Middle frontal gyrus (tissue), 1 donor: Measurements from ENCODE around the gene DMXL2.
"Not testable (repeated sequence)": the region's sequence is repeated elsewhere in the genome, so short reads cannot be mapped to it uniquely, and the experiment has no call there.

Source experiments
- DNase-seq: peaks from one replicate; pipeline ENCODE4 v3.0.0-alpha.2; 2015; ENCODE audit warnings: low spot score; ENCODE audit errors: extremely low spot score

The DMXL2 gene

GRCh38 chr15:51624022-51624421, 1.5 kb upstream of the DMXL2 start:
- no peak for DNase-seq

- no peak for DNase-seq
Observed at GRCh38 chr15:51623386-51623938, 891 bp upstream of the DMXL2 start.

DNA sequence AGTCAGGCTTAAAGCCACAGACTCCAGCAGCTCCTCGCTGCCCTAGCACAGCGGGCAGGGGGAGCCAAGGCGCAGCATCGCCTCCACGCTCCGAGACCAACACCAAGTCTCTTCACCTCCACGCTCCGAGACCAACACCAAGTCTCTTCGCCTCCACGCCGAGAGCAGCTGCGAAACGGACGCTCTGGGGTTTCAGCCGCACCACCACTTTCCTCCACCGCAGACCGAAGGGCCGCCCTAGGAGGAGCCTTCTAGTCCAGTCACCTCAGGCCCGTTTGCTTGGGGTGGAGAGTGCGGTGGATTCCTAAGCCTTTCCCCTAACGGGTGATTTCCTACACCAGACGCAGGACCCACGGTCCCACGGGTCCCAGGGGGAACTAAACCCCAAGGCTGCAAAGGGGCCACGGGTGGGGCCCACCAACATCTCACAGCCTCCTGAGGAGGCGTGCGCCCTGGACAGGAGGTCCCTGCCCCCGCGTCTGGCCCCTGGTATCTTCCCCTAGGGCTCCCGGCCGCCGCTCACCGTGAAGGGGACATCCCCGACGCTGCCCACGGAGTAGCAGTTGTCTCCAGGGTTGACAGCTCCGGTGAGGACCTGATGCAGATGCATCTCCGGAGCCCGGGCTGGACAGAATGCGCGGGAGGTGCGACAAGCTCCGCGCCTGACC, 501 bp downstream of the DMXL2 start:
- peak; percentile 24 for DNase-seq

DNA sequence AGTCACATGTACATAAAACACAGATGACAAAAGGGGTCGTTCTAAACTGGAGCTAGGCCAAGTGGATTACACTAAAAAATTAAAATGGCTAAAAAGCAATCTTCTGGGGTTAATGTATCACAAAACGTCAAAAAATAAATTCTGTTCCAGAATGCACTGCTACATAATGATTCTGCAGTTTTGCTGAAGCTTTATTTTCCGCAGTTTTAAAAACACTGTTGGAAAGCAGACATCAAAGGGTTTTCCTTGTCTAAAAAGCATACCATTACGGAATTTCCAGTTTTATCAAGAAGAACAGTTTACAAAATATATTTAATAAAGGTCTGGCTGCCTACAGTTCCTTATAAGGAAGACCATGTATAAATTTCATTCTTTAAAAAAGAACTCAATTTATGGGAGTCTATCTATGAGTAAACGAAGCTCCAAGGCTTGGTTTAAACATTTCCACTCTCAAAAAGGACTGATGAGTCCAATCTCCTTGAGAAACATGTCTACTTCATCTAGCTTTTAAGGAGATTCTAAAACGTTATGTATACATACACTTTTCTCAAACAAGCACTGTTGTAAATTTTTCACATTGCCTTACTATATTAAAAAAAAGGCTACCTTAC, 1.3 kb downstream of the DMXL2 start:
- DNase-seq, result no peak

DNA sequence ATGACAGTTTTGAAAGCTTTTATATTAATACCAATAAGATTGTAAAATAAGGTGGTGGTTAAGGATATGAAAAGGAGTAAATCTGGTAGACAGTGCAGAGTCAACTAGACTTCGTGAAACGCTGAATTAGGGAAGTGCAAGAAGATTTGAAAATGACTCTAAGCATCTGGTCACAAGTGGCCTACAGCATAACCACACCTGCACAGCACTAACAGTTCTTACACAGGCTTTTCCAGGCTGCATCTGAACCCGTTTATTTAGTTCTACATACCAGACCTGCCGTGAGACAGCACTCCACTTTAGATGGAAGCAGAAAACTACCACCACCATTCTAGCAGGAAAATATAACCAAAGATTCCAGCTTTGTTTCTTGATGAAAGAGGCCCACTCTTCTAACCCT, 1.9 kb downstream of the DMXL2 start:
- DNase-seq, result no peak

GRCh38 chr15:51620122-51620521, 2.4 kb downstream of the DMXL2 start:
- DNase-seq, result no peak

DNA sequence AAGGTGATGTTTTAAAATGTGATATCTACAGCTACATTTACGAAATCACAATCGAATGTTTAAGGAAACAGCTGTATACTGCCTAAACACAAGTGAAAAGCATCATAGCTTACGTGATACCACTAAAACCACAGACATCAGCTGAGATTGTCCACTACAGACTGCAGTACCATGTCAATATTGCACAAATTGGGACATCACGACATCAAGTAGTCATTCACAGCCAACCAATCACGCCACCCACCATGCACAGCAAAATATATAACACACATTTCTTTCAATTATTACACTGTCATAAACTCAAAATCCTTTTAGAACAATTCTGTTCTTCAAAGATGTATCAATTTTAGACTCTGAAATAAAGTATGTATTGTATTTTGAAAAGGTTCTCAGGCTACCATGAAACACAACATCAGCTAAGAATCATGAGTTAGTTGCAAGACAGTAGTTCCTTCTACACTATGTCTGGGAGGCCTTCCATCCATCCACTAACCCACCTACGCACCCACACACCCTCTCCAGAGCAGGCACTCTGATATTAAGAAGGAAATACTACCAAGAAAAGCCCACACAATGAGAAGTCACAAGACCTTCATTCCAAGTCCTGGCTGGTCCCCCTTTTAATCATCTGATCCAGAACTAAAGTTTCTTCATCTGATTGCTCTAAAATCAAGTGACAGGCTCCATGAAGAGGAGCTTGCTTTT, 3.1 kb downstream of the DMXL2 start:
- no peak for DNase-seq

DNA sequence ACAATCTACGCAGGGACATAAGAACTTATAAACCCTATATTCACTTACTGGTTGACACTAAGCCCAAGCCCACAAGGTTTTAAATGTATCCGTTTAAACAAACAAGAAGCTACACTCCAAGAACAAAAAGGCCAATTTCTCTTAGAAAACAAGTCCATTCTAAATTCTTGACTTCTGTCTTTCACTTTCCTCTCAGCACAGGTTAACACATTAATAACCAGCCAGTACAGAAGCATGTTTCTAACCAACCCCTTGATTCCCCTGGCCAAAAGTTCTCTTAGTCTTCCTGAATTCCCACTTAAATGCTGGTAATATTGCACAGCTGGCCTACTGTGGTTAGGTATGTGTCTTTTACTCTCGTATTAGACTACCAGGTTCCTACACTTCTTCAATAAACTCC, 4.7 kb downstream of the DMXL2 start:
- DNase-seq, result no peak

DNA sequence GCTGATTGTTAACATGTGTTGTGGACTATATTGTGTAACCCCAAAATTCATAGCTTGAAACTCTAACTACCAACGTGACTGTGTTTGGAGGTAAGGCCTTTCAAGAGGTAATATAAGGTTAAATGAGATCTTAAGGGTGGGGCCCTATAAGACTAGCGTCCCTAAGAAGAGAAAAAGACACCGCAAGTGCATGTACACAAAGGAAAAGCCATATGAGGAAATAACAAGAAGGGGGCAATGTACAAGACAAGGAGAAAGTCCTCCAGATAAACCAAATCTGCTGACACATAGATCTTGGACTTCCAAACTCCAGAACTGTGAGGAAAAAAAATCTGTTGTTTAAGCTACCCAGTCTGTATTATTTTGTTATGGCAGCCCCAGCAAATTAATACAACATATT, 8.6 kb downstream of the DMXL2 start:
- no peak for DNase-seq

DNA sequence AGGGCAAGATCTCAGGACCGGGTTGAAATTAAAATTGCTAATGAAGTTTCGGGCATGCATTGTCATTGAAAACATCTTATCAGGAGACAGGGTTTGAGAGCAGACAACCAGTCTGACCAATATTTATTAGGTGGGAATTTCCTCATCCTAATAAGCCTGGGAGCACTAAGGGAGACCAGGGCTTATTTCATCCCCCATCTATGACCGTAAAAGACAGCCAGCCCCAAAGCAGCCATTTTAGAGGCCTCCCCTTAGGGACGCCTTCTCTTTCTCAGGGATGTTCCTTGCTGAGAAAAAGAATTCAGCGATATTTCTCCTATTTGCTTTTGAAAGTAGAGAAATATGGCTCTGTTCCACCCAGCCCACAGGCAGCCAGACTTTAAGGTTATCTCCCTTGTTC, 9.9 kb downstream of the DMXL2 start:
- not testable (repeated sequence) for DNase-seq

GRCh38 chr15:51603462-51603948, 19.1 kb downstream of the DMXL2 start:
- DNase-seq, result not testable (repeated sequence)

- no peak for DNase-seq
Observed at GRCh38 chr15:51603002-51603401, 19.6 kb downstream of the DMXL2 start.

DNA sequence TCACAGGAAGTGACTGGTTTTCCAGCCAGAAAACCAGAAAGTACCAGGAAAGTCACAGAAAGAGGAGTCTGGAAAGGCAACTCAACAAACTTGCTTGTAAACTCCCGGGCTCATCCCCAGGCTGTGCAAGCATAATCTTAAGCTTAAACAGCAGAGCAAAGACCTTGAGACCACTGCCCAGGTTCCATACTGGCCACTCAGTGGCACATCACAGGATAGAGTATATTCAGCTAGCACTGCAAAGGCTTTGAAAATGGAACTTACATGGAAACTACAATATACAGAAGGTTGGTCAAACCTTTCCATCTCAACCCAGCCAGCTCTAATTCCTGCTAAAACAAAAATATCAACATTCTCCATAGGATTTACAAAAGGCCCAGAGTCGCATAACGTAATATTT, 20.1 kb downstream of the DMXL2 start:
- no peak for DNase-seq

DNA sequence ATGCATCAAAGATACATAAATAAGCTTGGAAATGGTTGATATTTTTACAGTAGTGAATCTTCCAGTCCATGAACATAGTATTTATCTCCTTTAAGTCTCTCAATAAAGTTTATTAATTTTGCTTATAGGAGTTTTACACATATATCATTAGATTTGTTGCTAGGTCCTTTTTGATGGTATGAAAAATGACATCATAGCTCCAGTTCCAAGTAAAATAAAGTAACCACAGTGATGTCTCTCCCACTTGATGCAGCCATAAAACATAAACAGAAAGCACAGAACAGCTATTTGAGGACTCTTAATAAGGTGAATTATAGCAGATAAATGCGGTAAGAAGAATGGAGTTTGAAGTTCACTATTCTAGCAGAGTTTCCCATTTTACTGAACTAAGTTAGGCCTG, 20.8 kb downstream of the DMXL2 start:
- DNase-seq, result no peak

DNA sequence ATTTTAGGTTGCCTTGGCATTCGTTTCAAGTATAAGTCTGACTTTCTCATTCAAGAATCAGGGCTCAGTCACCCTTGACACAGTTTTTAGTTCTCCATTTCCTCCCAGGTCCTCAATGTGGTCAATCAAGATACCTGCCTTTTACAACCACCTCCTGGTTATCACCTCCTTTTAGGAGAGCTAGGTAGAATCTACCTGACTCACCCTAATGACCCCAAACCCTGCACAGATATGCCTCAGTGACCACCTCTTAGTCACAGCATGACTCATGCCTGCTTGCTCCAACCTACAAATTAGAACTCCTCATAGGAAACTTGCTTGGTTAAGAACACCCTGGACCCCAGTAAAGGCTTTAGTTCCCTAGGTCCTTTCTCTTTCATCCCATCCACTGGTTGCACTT, 22.5 kb downstream of the DMXL2 start:
- DNase-seq, result no peak

GRCh38 chr15:51589881-51590568, 32.5 kb downstream of the DMXL2 start:
- no peak for DNase-seq

DNA sequence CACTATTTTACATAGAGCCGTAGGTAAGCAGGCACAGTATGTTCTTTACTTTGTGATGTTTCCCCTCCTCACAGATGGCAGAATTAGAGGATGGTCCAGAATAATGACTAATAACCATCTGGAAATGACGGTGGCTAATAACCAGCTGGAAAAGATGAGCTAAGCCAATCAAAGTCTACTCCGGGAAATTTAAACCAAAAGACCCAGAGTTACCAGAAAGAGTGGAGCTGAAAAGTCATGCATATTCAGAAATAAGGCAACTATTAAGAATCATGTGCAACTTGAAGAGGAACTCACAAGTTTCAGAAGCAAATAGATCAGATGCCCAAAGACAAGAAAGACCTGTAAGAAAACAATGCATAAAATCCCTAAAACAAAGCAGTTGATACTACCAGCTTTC, 33.6 kb downstream of the DMXL2 start:
- DNase-seq, result no peak

DNA sequence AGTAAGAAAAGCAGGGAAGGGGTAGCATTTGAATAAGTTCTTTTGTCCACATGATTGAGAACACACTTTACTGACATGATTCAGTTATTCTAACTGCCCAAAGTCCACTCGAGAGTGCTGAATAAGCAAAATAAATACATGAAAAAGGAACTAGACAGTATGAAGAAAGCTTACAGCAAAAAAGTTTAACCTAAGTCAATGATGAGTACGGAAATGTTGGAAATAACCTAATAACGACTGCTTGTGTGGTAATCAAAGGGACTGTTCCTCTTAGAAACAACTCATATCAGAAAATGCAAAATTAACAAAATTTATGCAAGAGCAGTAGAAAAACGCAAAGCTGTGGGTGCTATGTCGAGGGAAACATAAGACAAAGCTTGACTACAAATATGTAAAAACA, 36.6 kb downstream of the DMXL2 start:
- no peak for DNase-seq

GRCh38 chr15:51580982-51581381, 41.6 kb downstream of the DMXL2 start:
- DNase-seq, result no peak

- DNase-seq, result no peak
Observed at GRCh38 chr15:51580385-51580784, 42.2 kb downstream of the DMXL2 start.

- no peak for DNase-seq
Observed at GRCh38 chr15:51579012-51579411, 43.6 kb downstream of the DMXL2 start.
